ENCODE data around the gene CCNA2.
A peak's percentile ranks its signal among the peaks of the same experiment; 100 is the strongest.

CCNA2 gene

GRCh38 chr4:121823505-121824170, at the start of gene CCNA2:
CCNA2 (minus strand) TSS chr4:121823883; CDS start chr4:121823628, 255 bp downstream.
- DNase-seq (ENCODE audit: low spot score) (peak; percentile 96), FAIRE-seq (peak; percentile 13)

GRCh38 chr4:121869841-121870822, 46.4 kb upstream of the CCNA2 start, which contains the start of gene BBS7:
BBS7 (minus strand) TSS chr4:121870474; CDS start chr4:121870313, 161 bp downstream.
- peak; percentile 97 for DNase-seq (ENCODE audit: low spot score)
- peak; percentile 53 for FAIRE-seq

- DNase-seq (ENCODE audit: low spot score) (no peak), FAIRE-seq (no peak)
Measured at GRCh38 chr4:121863799-121864198, 40.1 kb upstream of the CCNA2 start.

GRCh38 chr4:121861426-121861825, 37.7 kb upstream of the CCNA2 start:
- DNase-seq (ENCODE audit: low spot score) (no peak), FAIRE-seq (no peak)

GRCh38 chr4:121860121-121860520, 36.4 kb upstream of the CCNA2 start:
- DNase-seq (ENCODE audit: low spot score) (no peak), FAIRE-seq (no peak)

- DNase-seq (ENCODE audit: low spot score), result no peak
- FAIRE-seq, result no peak
Measured at GRCh38 chr4:121851354-121851753, 27.7 kb upstream of the CCNA2 start.

GRCh38 chr4:121846662-121847061, 23.0 kb upstream of the CCNA2 start:
- FAIRE-seq (no peak), DNase-seq (ENCODE audit: low spot score) (no peak)

GRCh38 chr4:121842862-121843261, 19.2 kb upstream of the CCNA2 start:
- FAIRE-seq (no peak), DNase-seq (ENCODE audit: low spot score) (no peak)

GRCh38 chr4:121838136-121838535, 14.5 kb upstream of the CCNA2 start:
- FAIRE-seq, result no peak
- DNase-seq (ENCODE audit: low spot score), result no peak

- FAIRE-seq, result no peak
Measured at GRCh38 chr4:121829511-121829910, 5.8 kb upstream of the CCNA2 start.

GRCh38 chr4:121827853-121828252, 4.2 kb upstream of the CCNA2 start:
- DNase-seq (ENCODE audit: low spot score), result no peak

More at GRCh38 chr4:121829511-121829910, 5.8 kb upstream of the CCNA2 start:
- no peak for DNase-seq (ENCODE audit: low spot score)

GRCh38 chr4:121824950-121825349, 1.3 kb upstream of the CCNA2 start:
- FAIRE-seq, result no peak
- no peak for DNase-seq (ENCODE audit: low spot score)

More at GRCh38 chr4:121827853-121828252, 4.2 kb upstream of the CCNA2 start:
- FAIRE-seq, result no peak

- FAIRE-seq (no peak), DNase-seq (ENCODE audit: low spot score) (no peak)
Measured at GRCh38 chr4:121824171-121824527, 466 bp upstream of the CCNA2 start.

GRCh38 chr4:121822796-121823504, 733 bp downstream of the CCNA2 start:
- FAIRE-seq, result peak; percentile 9
- DNase-seq (ENCODE audit: low spot score), result peak; percentile 40

- FAIRE-seq, result no peak
Measured at GRCh38 chr4:121822047-121822446, 1.6 kb downstream of the CCNA2 start.

GRCh38 chr4:121819216-121819965, 4.3 kb downstream of the CCNA2 start:
- FAIRE-seq, result no peak
- DNase-seq (ENCODE audit: low spot score), result no peak

More at GRCh38 chr4:121822047-121822446, 1.6 kb downstream of the CCNA2 start:
- DNase-seq (ENCODE audit: low spot score), result no peak

GRCh38 chr4:121818215-121818614, 5.5 kb downstream of the CCNA2 start:
- FAIRE-seq, result no peak

GRCh38 chr4:121817701-121818100, 6.0 kb downstream of the CCNA2 start:
- FAIRE-seq (no peak), DNase-seq (ENCODE audit: low spot score) (no peak)

More at GRCh38 chr4:121818215-121818614, 5.5 kb downstream of the CCNA2 start:
- DNase-seq (ENCODE audit: low spot score), result no peak

- DNase-seq (ENCODE audit: low spot score) (no peak), FAIRE-seq (no peak)
Measured at GRCh38 chr4:121817006-121817405, 6.7 kb downstream of the CCNA2 start.

GRCh38 chr4:121814756-121815155, 8.9 kb downstream of the CCNA2 start:
- no peak for FAIRE-seq
- DNase-seq (ENCODE audit: low spot score), result no peak

GRCh38 chr4:121811122-121811521, 12.6 kb downstream of the CCNA2 start:
- no peak for FAIRE-seq
- DNase-seq (ENCODE audit: low spot score), result no peak

Measured in urothelium cell line (cell line).